HG03565 (cell line): Measurements from ENCODE around the gene FOXK1.
"Not testable (repeated sequence)": the region's sequence is repeated elsewhere in the genome, so short reads cannot be mapped to it uniquely, and the experiment has no call there.

ENCODE experiments used
- ATAC-seq: cut with Tn5 transposase; IDR thresholded peaks from one replicate; pipeline ENCODE4 v1.9.1; 2021; ENCODE audit warnings: mild to moderate bottlenecking, moderate library complexity; ENCODE audit not compliant: unreplicated experiment

Gene FOXK1

GRCh38 chr7:4782333-4783291, 100.5 kb downstream of the FOXK1 start:
- no peak for ATAC-seq

- no peak for ATAC-seq
Measured at GRCh38 chr7:4783292-4783652, 101.2 kb downstream of the FOXK1 start.

DNA sequence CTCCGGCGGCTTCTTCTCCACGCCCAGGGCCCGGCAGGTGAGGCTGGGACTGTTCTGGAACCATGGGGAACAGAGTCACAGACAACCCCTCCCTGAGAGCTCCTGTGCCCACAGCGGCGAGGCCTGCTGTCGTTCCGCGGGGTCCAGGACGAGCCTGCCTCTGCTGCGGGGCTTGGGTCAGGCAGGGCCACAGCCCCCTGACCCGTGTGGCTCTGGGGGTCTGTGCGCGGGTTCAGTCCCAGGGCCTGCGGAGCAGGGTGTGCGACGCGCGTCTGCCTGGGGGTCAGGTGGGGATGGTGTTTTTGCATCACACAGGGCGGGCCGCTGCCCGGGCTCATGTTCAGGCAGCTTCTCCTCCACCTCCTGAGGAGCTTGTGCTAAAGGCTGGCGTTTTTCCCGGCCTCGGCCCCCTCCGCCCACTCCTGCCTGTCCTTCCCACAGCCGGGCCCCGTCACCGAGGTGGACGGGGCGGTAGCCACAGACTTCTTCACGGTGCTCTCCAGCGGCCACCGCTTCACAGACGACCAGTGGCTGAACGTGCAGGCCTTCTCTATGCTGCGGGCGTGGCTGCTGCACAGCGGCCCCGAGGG, 101.8 kb downstream of the FOXK1 start:
- no peak for ATAC-seq

GRCh38 chr7:4784799-4785198, 102.7 kb downstream of the FOXK1 start:
- ATAC-seq: no peak

DNA sequence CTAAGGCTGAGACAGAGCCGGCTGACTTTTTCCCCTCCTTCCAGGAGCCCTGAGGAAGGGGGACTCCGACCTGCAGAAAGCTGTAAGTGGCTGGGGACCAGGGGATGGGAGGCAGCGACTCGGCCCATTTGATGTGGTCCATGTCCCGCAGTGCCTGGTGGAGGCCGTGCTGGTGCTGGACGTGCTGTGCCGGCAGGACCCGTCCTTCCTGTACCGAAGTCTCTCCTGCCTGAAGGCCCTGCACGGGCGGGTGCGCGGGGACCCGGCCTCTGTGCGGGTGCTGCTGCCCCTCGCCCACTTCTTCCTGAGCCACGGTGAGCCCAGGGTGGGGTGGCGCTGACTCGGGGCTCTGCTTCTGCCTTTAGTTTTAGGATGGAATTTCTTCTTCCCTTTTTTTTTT, 103.3 kb downstream of the FOXK1 start:
- no peak for ATAC-seq

- ATAC-seq: no peak
Measured at GRCh38 chr7:4786015-4786414, 103.9 kb downstream of the FOXK1 start.

- no peak for ATAC-seq
Measured at GRCh38 chr7:4787541-4787940, 105.4 kb downstream of the FOXK1 start.

- ATAC-seq: no peak
Measured at GRCh38 chr7:4787947-4788626, 106.0 kb downstream of the FOXK1 start.

DNA sequence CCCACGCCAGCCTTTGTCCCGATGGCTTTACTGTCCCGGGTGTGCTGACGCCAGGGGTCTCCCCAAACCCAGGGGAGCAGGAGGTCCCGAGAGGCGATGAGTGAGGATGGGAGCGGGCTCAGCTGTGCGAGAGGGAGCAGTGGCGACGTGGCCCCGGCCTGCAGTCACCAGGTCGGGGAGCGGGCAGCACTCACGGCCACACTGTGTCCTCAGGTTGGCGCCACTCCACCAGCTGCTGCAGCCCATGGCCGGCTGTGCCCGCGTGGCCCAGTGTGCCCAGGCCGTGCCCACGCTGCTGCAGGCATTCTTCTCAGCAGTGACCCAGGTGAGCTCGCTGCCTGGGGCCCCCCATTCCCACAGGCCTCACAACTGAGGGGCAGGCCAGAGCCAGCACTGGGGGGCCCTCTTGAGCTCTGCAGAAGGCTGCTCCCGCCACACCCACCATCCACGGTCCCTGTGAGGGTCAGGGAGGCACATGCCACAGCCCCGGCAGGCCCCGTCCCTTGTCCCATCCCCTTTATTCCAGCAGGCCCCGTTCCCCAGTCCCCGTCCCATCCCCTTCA, 106.6 kb downstream of the FOXK1 start:
- no peak for ATAC-seq

GRCh38 chr7:4789194-4790077, 107.3 kb downstream of the FOXK1 start:
- no peak for ATAC-seq

- no peak for ATAC-seq
Measured at GRCh38 chr7:4790078-4790465, 108.0 kb downstream of the FOXK1 start.

DNA sequence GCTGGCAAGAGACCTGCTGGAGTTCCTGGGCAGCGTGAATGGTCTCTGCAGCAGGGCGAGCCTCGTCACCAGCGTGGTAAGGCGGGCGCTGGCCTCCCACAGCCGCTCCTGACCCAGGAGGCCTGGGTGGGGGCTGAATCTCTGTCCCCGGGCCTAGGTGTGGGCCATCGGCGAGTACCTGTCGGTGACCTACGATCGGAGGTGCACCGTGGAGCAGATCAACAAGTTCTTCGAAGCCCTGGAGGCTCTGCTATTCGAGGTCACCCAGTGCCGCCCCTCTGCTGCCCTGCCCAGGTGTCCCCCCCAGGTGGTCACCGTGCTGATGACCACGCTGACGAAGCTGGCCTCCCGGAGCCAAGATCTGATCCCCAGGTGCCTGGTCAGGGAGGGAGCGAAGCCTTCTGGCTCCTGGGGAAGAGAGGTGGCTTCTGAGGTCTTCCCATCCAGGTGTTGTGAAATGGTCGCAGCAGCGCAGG, 108.5 kb downstream of the FOXK1 start:
- ATAC-seq: no peak

DNA sequence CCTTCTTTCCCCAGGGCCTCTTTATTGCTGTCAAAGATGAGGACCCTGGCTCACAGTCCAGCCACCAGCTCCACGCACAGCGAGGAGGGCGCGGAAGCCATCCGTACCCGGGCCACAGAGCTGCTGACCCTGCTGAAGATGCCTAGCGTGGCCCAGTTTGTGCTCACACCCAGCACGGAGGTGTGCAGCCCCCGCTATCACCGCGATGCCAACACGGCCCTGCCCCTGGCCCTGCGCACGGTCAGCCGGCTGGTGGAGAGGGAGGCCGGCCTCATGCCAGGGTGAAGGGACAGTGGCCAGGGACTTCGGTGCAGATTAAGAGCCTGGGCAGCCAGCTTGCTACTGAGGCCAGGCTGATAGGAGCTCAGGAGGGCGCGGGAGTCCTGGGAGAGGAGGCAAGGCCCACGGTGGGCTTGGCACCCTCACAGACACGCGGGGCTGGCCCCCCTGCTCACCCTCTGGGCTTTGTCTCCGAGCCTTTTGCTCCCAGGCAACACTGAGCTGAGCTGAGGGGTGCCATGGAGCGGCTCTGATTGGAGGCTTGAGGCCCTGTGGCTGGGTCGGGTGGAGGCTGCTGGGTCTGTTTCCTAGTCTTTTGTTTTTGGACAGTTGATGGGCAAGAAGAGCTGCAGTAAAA, 109.1 kb downstream of the FOXK1 start:
- ATAC-seq: no peak

- ATAC-seq: no peak
Measured at GRCh38 chr7:4791738-4792536, 109.8 kb downstream of the FOXK1 start.

DNA sequence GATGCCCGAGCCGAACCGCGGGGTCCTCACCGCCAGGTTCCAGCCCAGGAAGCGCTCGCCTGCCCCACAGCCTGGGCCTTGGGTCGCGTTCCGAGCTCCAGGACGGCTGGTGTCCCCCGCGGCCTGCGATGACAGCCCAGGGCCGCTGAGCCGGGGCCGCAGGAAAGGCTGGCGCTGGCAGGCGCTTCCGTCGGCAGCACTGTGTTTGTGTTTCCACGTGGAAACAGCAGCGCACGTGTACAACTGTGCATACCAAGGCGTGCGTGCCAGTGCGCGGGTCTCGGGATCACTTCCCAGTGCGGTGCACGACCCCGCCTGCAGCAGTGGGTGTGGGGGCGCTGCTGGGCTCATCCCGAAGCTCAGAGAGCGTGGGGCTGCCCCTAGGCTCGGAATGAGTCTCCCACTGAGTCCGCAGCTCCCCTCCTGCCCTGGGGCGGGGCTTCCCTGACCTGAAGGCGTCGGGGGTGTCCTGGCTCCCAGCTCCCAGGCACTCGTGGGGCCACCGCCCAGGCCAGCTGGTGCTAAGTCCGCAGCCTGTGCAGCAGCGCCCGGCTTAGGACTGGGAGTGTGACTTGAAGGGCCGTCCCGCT, 110.5 kb downstream of the FOXK1 start:
- ATAC-seq: no peak

DNA sequence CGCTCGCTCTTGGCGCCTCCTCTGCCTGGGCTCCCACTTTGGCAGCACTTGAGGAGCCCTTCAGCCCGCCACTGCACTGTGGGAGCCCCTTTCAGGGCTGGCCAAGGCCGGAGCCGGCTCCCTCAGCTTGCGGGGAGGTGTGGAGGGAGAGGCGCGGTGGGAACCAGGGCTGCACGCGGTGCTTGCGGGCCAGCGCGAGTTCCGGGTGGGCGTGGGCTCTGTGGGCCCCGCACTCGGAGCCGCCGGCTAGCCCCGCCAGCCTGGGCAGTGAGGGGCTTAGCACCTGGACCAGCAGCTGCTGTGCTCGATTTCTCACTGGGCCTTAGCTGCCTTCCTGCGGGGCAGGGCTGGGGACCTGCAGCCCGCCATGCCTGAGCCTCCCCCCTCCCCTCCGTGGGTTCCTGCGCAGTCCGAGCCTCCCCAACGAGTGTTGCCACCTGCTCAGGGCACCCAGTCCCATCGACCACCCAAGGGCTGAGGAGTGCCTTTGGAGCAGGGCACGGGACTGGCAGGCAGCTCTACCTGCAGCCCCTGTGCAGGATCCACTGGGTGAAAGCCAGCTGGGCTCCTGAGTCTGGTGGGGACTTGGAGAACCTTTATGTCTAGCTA, 111.4 kb downstream of the FOXK1 start:
- ATAC-seq: not testable (repeated sequence)

DNA sequence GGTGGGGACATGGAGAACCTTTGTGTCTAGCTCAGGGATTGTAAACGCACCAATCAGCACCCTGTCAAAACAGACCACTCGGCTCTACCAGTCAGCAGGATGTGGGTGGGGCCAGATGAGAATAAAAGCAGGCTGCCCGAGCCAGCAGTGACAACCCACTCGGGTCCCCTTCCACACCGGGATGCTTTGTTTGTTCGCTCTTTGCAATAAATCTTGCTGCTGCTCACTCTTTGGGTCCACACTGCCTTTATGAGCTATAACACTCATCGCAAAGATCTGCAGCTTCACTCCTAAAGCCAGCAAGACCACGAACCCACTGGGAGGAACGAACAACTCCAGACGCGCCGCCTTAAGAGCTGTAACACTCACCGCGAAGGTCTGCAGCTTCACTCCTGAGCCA, 112.1 kb downstream of the FOXK1 start:
- ATAC-seq: not testable (repeated sequence)

GRCh38 chr7:4794591-4795350, 112.7 kb downstream of the FOXK1 start:
- ATAC-seq: no peak
